HG03442 (cell line): ENCODE measurements around the gene CYP4F11.
"Not testable (repeated sequence)": the region's sequence is repeated elsewhere in the genome, so short reads cannot be mapped to it uniquely, and the experiment has no call there.

ENCODE experiments used
- ATAC-seq: cut with Tn5 transposase; IDR thresholded peaks from one replicate; pipeline ENCODE4 v1.9.1; 2021; ENCODE audit warnings: mild to moderate bottlenecking, moderate library complexity; ENCODE audit not compliant: unreplicated experiment

CYP4F11 gene

GRCh38 chr19:15923702-15924101 is 10.6 kb downstream of the CYP4F11 start:
- no peak for ATAC-seq

GRCh38 chr19:15922021-15922420 is 12.3 kb downstream of the CYP4F11 start:
- ATAC-seq, result no peak

GRCh38 chr19:15919243-15919642 is 15.1 kb downstream of the CYP4F11 start:
- ATAC-seq, result no peak

- no peak for ATAC-seq
These were observed 19.2 kb downstream of the CYP4F11 start for GRCh38 chr19:15915109-15915508.

GRCh38 chr19:15913830-15914229 is 20.5 kb downstream of the CYP4F11 start:
- ATAC-seq, result no peak

GRCh38 chr19:15913384-15913783 is 20.9 kb downstream of the CYP4F11 start:
- ATAC-seq, result no peak

GRCh38 chr19:15911599-15912235 is 22.6 kb downstream of the CYP4F11 start:
- ATAC-seq, result no peak

GRCh38 chr19:15905026-15905425 is 29.3 kb downstream of the CYP4F11 start:
- no peak for ATAC-seq

GRCh38 chr19:15902898-15903297 is 31.4 kb downstream of the CYP4F11 start:
- ATAC-seq, result not testable (repeated sequence)

GRCh38 chr19:15902254-15902653 is 32.1 kb downstream of the CYP4F11 start:
- no peak for ATAC-seq

- ATAC-seq, result no peak
These were observed 33.8 kb downstream of the CYP4F11 start for GRCh38 chr19:15900504-15900903.

GRCh38 chr19:15900032-15900431 is 34.3 kb downstream of the CYP4F11 start:
- not testable (repeated sequence) for ATAC-seq

- not testable (repeated sequence) for ATAC-seq
These were observed 34.8 kb downstream of the CYP4F11 start for GRCh38 chr19:15899561-15899960.

- ATAC-seq, result no peak
These were observed 36.5 kb downstream of the CYP4F11 start, which contains the start of gene CYP4F2 for GRCh38 chr19:15897738-15898276. CYP4F2 (minus strand) TSS chr19:15898074; CDS start chr19:15897611, 463 bp downstream.

GRCh38 chr19:15897026-15897737 is 37.1 kb downstream of the CYP4F11 start:
- ATAC-seq, result no peak

- ATAC-seq, result no peak
These were observed 38.4 kb downstream of the CYP4F11 start for GRCh38 chr19:15895876-15896430.

GRCh38 chr19:15894359-15894758 is 40.0 kb downstream of the CYP4F11 start:
- no peak for ATAC-seq

GRCh38 chr19:15893477-15893876 is 40.9 kb downstream of the CYP4F11 start:
- ATAC-seq, result no peak

GRCh38 chr19:15892012-15892411 is 42.3 kb downstream of the CYP4F11 start:
- no peak for ATAC-seq

- no peak for ATAC-seq
These were observed 42.9 kb downstream of the CYP4F11 start for GRCh38 chr19:15891434-15891833.

GRCh38 chr19:15889339-15889738 is 45.0 kb downstream of the CYP4F11 start:
- not testable (repeated sequence) for ATAC-seq

- no peak for ATAC-seq
These were observed 48.4 kb downstream of the CYP4F11 start for GRCh38 chr19:15885919-15886318.
